ENCODE results near the gene ARHGAP26.

The ARHGAP26 gene

DNA sequence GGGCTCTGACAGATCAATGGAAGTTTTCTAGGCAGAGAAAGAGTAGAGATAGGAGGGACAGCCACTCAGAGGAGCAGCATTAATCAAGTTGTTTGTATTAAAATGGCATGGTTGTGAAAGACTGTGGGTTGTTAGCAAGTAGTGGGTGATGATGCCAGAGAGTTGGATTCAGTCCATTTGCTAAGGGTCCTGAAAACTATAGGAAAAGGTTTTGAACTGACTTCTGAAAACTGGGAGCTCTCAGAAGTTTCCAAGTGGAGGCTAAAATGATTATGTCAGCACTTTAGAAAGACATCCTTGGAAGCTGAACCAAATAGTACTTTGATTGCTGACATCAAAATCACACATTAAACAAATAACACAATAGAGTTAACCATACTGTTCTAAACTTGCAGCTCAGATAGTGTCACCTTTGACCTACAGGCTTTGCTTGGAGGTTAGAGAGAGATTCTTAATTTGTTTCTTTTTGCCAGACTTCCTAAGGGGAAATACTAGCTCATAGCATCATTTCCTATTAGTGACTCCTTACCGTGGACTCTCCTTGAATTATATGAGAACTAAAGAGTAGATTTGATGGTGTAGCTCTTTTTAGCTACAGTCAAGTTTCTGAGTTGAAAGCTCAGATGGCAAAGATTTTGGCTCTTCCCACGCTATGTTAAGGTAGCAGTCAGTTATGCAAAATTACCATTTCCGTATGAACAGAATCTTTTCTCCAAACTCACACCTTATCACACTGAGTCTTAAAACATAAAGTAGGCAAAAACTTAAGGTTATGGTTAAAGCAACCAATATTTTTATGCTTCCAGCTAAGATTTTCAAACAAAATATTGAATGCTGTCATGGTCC lies 356.2 kb downstream of the ARHGAP26 start:
- Histone ChIP-seq H3K4me1 (ENCODE audit: control insufficient read depth in 2 of 2, insufficient read depth in 2 of 2, low read length in 2 of 2) (peaks cover 3 to 7% of the 10 kb centered on the region in 2 donors), H3K27ac (ENCODE audit: low read depth in 2 of 2, low read length in 2 of 2) (no peak overlapping the region), H3K4me3 (ENCODE audit: low read length in 2 of 2) (no peak overlapping the region)

DNA sequence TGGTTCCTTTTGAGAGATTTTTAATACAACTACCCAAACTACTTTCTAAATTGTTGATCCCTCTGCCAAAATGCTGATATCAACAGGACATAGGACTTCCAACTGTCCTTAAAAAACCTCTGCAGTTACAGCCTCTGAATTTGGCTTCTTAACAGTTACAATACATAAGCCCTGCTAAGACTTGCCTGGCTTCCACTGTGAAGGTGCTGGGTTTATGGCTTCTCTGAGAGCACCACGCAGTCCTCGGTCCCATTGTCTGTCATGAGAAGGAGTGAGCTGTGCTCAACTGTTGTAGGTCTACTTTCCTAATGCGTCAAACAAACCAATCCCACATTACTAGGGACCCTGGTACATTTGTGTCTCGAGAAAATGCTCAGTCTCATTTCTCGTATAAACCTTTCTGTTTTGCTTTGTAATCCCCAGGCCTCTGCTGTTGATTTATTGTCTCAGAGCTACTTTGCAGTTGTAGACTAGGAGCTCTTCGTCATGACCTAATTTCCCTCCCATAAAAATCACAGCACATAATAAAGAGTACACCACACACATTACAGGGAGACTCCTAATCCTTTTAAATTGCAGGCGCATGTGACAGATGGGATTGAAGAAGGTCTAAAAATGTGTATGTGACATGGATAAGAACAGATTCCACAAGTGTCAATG lies 358.4 kb downstream of the ARHGAP26 start:
- no peaks in the 10 kb centered on the region for H3K9me3 ChIP-seq (ENCODE audit: control insufficient read depth in 2 of 2, low read length in 2 of 2)
- H3K27me3 ChIP-seq (ENCODE audit: control insufficient read depth in 2 of 2, insufficient read depth in 2 of 2, low read length in 2 of 2) = no peaks in the 10 kb centered on the region
- H3K4me3 ChIP-seq (ENCODE audit: low read length in 2 of 2) = no peak overlapping the region
- peaks cover 3 to 7% of the 10 kb centered on the region in 2 donors for H3K4me1 ChIP-seq (ENCODE audit: control insufficient read depth in 2 of 2, insufficient read depth in 2 of 2, low read length in 2 of 2)
- peak overlapping the region; percentile 34 to 52 for H3K27ac ChIP-seq (ENCODE audit: low read depth in 2 of 2, low read length in 2 of 2)
- H3K9ac ChIP-seq (ENCODE audit: low read depth in 1 of 2, low read length in 2 of 2) = no peak overlapping the region
- H3K36me3 ChIP-seq (ENCODE audit: control insufficient read depth in 2 of 2, insufficient read depth in 2 of 2, low read length in 2 of 2) = peaks cover 0 to 5% of the 10 kb centered on the region in 2 donors

More for the DNA sequence above, 356.2 kb downstream of the ARHGAP26 start:
- Histone ChIP-seq H3K36me3 (ENCODE audit: control insufficient read depth in 2 of 2, insufficient read depth in 2 of 2, low read length in 2 of 2) (peaks cover 0 to 5% of the 10 kb centered on the region in 2 donors), H3K9me3 (ENCODE audit: control insufficient read depth in 2 of 2, low read length in 2 of 2) (no peaks in the 10 kb centered on the region), H3K27me3 (ENCODE audit: control insufficient read depth in 2 of 2, insufficient read depth in 2 of 2, low read length in 2 of 2) (no peaks in the 10 kb centered on the region), H3K9ac (ENCODE audit: low read depth in 1 of 2, low read length in 2 of 2) (no peak overlapping the region)

DNA sequence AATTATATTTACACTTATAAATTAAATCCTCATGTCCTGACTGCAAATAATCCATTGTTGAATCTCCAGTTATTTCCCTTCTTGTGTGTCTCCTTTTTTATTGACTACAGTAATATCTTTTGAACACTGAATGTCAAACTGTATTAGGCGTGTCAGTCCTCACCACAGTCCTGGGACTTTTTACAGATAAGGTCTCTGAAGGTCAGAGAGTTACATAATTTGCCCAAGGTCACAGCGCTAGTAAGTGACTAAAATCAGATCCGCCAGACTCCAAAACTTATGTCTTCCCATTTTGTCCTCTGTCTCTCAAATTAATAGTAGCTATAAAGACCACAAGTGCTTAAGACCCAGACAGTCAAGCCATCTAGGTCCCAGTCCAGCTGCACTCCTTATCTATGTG lies 359.0 kb downstream of the ARHGAP26 start:
- Histone ChIP-seq H3K27me3 (ENCODE audit: control insufficient read depth in 2 of 2, insufficient read depth in 2 of 2, low read length in 2 of 2) (no peaks in the 10 kb centered on the region), H3K27ac (ENCODE audit: low read depth in 2 of 2, low read length in 2 of 2) (peak overlapping the region; percentile 2 to 34), H3K9ac (ENCODE audit: low read depth in 1 of 2, low read length in 2 of 2) (no peak overlapping the region)

DNA sequence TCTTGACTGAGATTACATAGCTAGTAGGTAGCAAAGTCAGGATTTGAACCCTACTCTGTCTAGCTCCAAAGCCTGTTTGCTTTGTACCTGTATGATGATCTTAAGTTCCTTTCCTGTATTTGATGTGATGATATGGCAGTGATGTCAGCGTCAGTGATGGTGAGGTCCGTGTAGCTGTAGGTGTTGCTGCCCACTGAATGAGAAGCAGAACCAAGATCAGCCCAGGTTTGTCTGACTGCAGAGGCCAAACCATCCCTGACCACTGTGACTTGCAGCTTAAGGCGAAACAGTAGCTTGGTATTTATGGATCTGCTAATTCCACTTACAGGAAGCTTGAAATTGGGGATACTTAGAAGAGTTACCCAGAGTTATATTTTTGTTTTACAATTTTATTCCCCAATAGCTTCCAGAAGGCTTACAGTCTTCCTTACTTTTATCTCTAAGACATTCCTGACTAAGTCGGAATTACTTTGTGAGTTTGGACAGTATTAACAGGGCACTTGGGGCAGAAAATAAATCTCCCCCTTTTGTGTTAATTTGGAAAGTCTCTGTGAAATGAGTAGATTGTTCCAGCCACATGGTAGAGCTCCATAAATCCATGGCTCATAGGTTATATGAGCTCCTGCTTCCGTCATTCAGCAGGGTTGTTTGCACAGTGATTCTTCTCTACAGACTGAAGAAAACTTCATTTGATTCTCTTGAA lies 359.9 kb downstream of the ARHGAP26 start:
- Histone ChIP-seq H3K9me3 (ENCODE audit: control insufficient read depth in 2 of 2, low read length in 2 of 2) (no peaks in the 10 kb centered on the region), H3K4me1 (ENCODE audit: control insufficient read depth in 2 of 2, insufficient read depth in 2 of 2, low read length in 2 of 2) (peaks cover 3 to 7% of the 10 kb centered on the region in 2 donors), H3K27ac (ENCODE audit: low read depth in 2 of 2, low read length in 2 of 2) (no peak overlapping the region), H3K27me3 (ENCODE audit: control insufficient read depth in 2 of 2, insufficient read depth in 2 of 2, low read length in 2 of 2) (no peaks in the 10 kb centered on the region), H3K4me3 (ENCODE audit: low read length in 2 of 2) (no peak overlapping the region), H3K36me3 (ENCODE audit: control insufficient read depth in 2 of 2, insufficient read depth in 2 of 2, low read length in 2 of 2) (peaks cover 11 to 12% of the 10 kb centered on the region in 2 donors), H3K9ac (ENCODE audit: low read depth in 1 of 2, low read length in 2 of 2) (no peak overlapping the region)

More for the DNA sequence above, 359.0 kb downstream of the ARHGAP26 start:
- no peaks in the 10 kb centered on the region for H3K9me3 ChIP-seq (ENCODE audit: control insufficient read depth in 2 of 2, low read length in 2 of 2)
- H3K4me1 ChIP-seq (ENCODE audit: control insufficient read depth in 2 of 2, insufficient read depth in 2 of 2, low read length in 2 of 2) = peaks cover 3 to 7% of the 10 kb centered on the region in 2 donors
- H3K4me3 ChIP-seq (ENCODE audit: low read length in 2 of 2) = no peak overlapping the region
- H3K36me3 ChIP-seq (ENCODE audit: control insufficient read depth in 2 of 2, insufficient read depth in 2 of 2, low read length in 2 of 2) = peaks cover 4 to 9% of the 10 kb centered on the region in 2 donors

DNA sequence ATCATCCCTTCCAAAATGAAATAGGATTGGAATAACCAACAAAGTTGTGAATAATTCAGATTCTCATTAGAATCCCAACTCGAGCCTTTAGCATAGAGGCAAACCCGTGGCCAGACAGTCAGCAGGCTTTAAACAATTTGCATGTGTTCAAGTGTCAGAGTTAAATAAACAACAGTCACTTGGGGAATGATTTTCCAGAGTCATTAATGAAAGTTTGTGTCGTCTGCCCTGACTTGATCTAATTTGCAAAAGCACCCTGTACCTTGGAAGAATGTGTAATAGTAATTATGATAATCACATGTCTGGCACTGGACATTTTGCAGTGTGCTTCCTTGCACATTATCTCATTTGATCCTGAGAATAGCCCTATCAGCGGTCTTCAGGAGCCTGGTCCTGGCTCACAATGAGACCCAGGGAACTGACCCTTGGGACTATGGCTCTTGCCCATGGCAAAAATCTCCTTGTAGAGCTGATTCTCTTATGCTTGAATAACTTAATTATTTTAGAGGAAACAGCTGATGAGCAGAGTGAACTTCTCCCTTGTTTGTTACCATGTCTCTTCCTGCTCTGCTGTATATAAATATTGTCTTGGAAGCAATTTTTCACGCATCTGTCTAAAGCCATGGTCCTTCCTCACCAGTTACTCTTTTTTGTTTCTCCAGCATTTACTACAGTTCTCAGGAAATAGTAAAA lies 360.6 kb downstream of the ARHGAP26 start:
- H3K4me3 ChIP-seq (ENCODE audit: low read length in 2 of 2) = no peak overlapping the region
- no peaks in the 10 kb centered on the region for H3K27me3 ChIP-seq (ENCODE audit: control insufficient read depth in 2 of 2, insufficient read depth in 2 of 2, low read length in 2 of 2)
- H3K9ac ChIP-seq (ENCODE audit: low read depth in 1 of 2, low read length in 2 of 2) = no peak overlapping the region
- H3K36me3 ChIP-seq (ENCODE audit: control insufficient read depth in 2 of 2, insufficient read depth in 2 of 2, low read length in 2 of 2) = peaks cover 11 to 13% of the 10 kb centered on the region in 2 donors
- peaks cover 3 to 7% of the 10 kb centered on the region in 2 donors for H3K4me1 ChIP-seq (ENCODE audit: control insufficient read depth in 2 of 2, insufficient read depth in 2 of 2, low read length in 2 of 2)
- no peak overlapping the region for H3K27ac ChIP-seq (ENCODE audit: low read depth in 2 of 2, low read length in 2 of 2)
- no peaks in the 10 kb centered on the region for H3K9me3 ChIP-seq (ENCODE audit: control insufficient read depth in 2 of 2, low read length in 2 of 2)

DNA sequence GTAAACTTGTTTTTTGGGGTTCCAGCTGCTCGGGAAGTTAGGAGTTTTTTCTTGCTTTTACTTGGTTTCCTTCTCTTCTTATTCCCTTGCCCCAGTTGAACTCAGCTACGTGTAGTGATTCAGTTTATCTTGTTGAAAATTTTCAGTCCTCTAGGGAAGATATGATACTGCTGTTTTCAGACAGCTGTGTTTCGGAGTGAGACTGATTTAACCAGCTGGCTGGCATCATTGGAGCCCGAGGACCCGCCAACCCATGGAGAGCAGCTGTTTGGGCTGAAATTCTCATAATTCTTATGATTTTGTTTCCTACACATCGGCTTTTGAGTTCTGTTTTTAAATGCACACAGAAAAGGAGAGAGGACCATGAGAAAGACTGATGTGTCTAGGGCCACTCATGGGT lies 361.8 kb downstream of the ARHGAP26 start:
- H3K4me1 ChIP-seq (ENCODE audit: control insufficient read depth in 2 of 2, insufficient read depth in 2 of 2, low read length in 2 of 2) = peaks cover 3 to 7% of the 10 kb centered on the region in 2 donors
- H3K9me3 ChIP-seq (ENCODE audit: control insufficient read depth in 2 of 2, low read length in 2 of 2) = no peaks in the 10 kb centered on the region
- H3K9ac ChIP-seq (ENCODE audit: low read depth in 1 of 2, low read length in 2 of 2) = no peak overlapping the region
- peaks cover 11 to 13% of the 10 kb centered on the region in 2 donors for H3K36me3 ChIP-seq (ENCODE audit: control insufficient read depth in 2 of 2, insufficient read depth in 2 of 2, low read length in 2 of 2)
- no peaks in the 10 kb centered on the region for H3K27me3 ChIP-seq (ENCODE audit: control insufficient read depth in 2 of 2, insufficient read depth in 2 of 2, low read length in 2 of 2)
- H3K27ac ChIP-seq (ENCODE audit: low read depth in 2 of 2, low read length in 2 of 2) = no peak overlapping the region
- no peak overlapping the region for H3K4me3 ChIP-seq (ENCODE audit: low read length in 2 of 2)

DNA sequence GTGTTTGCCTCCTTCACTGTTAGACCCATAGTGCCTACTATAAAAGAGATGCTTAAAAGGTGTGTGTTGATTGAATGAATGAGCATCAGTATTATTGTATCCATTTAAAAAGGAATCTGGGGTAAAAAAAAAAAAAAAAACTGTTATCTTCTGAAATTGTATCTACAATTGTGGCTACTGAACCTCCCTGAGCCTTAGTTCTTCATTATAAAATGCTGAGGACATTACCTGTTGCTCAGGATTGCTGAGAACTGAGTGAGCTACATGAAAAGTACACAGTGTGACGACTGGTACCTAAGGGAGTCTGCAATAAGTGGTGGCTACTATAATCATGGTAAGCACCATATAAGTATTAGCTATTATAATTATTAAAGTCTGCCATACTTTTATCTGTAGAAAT lies 362.6 kb downstream of the ARHGAP26 start:
- Histone ChIP-seq H3K9ac (ENCODE audit: low read depth in 1 of 2, low read length in 2 of 2) (no peak overlapping the region), H3K36me3 (ENCODE audit: control insufficient read depth in 2 of 2, insufficient read depth in 2 of 2, low read length in 2 of 2) (peaks cover 11 to 18% of the 10 kb centered on the region in 2 donors), H3K9me3 (ENCODE audit: control insufficient read depth in 2 of 2, low read length in 2 of 2) (no peaks in the 10 kb centered on the region), H3K27me3 (ENCODE audit: control insufficient read depth in 2 of 2, insufficient read depth in 2 of 2, low read length in 2 of 2) (no peaks in the 10 kb centered on the region), H3K4me3 (ENCODE audit: low read length in 2 of 2) (no peak overlapping the region), H3K4me1 (ENCODE audit: control insufficient read depth in 2 of 2, insufficient read depth in 2 of 2, low read length in 2 of 2) (peaks cover 3 to 7% of the 10 kb centered on the region in 2 donors), H3K27ac (ENCODE audit: low read depth in 2 of 2, low read length in 2 of 2) (no peak overlapping the region)

DNA sequence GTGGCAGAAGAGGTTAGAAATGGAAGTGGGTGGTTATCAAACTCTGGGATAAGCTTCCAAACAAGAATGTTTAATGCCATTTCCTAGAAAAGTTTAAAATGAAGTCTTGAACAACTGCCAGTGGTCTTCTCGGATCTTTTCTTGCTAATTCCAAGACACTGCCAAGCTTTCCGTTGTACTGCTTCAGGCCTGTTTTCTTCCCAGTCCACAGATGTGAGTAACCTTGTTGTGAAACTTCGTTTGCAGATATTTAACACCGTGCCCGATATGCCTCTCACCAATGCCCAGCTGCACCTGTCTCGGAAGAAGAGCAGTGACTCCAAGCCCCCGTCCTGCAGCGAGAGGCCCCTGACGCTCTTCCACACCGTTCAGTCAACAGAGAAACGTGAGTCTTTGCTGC lies 363.5 kb downstream of the ARHGAP26 start:
- peaks cover 0 to 3% of the 10 kb centered on the region in 2 donors for H3K4me1 ChIP-seq (ENCODE audit: control insufficient read depth in 2 of 2, insufficient read depth in 2 of 2, low read length in 2 of 2)
- no peaks in the 10 kb centered on the region for H3K27me3 ChIP-seq (ENCODE audit: control insufficient read depth in 2 of 2, insufficient read depth in 2 of 2, low read length in 2 of 2)
- no peaks in the 10 kb centered on the region for H3K9me3 ChIP-seq (ENCODE audit: control insufficient read depth in 2 of 2, low read length in 2 of 2)
- H3K9ac ChIP-seq (ENCODE audit: low read depth in 1 of 2, low read length in 2 of 2) = no peak overlapping the region
- H3K36me3 ChIP-seq (ENCODE audit: control insufficient read depth in 2 of 2, insufficient read depth in 2 of 2, low read length in 2 of 2) = peaks cover 11 to 18% of the 10 kb centered on the region in 2 donors
- H3K4me3 ChIP-seq (ENCODE audit: low read length in 2 of 2) = no peak overlapping the region
- peak overlapping the region in 1 of 2 donors; percentile 33 for H3K27ac ChIP-seq (ENCODE audit: low read depth in 2 of 2, low read length in 2 of 2)

DNA sequence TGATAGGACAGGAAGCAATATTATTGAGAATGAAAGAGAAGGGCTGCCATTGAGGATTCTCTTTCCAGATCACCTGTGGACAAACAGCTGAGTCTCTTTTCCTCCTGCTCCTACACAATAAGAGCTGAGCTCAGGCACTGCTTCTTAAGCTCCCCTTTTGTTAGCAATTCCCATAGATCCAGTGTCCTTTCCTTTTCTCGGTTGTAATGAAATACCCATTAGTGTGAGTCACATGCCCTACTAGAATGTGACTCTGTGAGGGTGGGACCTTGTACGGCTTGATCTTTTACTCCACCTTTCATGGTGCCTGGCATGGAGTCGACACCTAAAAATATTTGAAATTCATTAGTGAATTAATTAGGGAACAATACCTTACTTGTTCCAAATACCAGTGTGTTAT lies 364.1 kb downstream of the ARHGAP26 start:
- Histone ChIP-seq H3K27me3 (ENCODE audit: control insufficient read depth in 2 of 2, insufficient read depth in 2 of 2, low read length in 2 of 2) (no peaks in the 10 kb centered on the region), H3K36me3 (ENCODE audit: control insufficient read depth in 2 of 2, insufficient read depth in 2 of 2, low read length in 2 of 2) (peaks cover 11 to 18% of the 10 kb centered on the region in 2 donors), H3K9ac (ENCODE audit: low read depth in 1 of 2, low read length in 2 of 2) (no peak overlapping the region), H3K4me3 (ENCODE audit: low read length in 2 of 2) (no peak overlapping the region), H3K9me3 (ENCODE audit: control insufficient read depth in 2 of 2, low read length in 2 of 2) (no peaks in the 10 kb centered on the region), H3K4me1 (ENCODE audit: control insufficient read depth in 2 of 2, insufficient read depth in 2 of 2, low read length in 2 of 2) (no peaks in the 10 kb centered on the region), H3K27ac (ENCODE audit: low read depth in 2 of 2, low read length in 2 of 2) (no peak overlapping the region)

Measured in mucosa of rectum (tissue), 2 donors.